Gastrocnemius medialis (tissue), 4 donors: ENCODE results near the gene ITIH5. TPM values are rescaled to one million over a fixed set of nuclear protein-coding genes. Genes with fewer than 3 reads are reported as not detected.

Source experiments
- ATAC-seq, 2 donors: fragments of 150-250 bp; one replicate each; pipeline ENCODE4 v1.9.1; 2016
- DNase-seq, 2 donors: peaks; one replicate each; pipeline ENCODE4 v3.0.0-alpha.2; 2019
- H3K27ac ChIP-seq, 4 donors: fragments of 200-600 bp; sonication (generic); 1 replicate in 1 of 4; 2 replicates in 3 of 4; pipeline ENCODE4 v1.5.1; 2016 to 2018; ENCODE audit warnings: mild to moderate bottlenecking in 2 of 4, moderate library complexity in 1 of 4
- H3K27me3 ChIP-seq, 3 donors: fragments of 200-600 bp; sonication (generic) in 2 of 3; 1 replicate in 1 of 3; 2 replicates in 2 of 3; pipeline versions ENCODE4 v1.5.1 to v1.6.0; 2016 to 2019; ENCODE audit warnings: mild to moderate bottlenecking in 1 of 3, moderate library complexity in 1 of 3
- H3K36me3 ChIP-seq, 2 donors: fragments of 200-600 bp; sonication (generic) in 1 of 2; one replicate each; pipeline ENCODE4 v1.5.1; 2017 to 2018
- H3K4me1 ChIP-seq, 2 donors: fragments of 200-600 bp; sonication (generic) in 1 of 2; one replicate each; pipeline ENCODE4 v1.5.1; 2016 to 2017; ENCODE audit warnings: mild to moderate bottlenecking in 2 of 2
- H3K4me3 ChIP-seq, 4 donors: fragments of 200-600 bp; sonication (generic) in 3 of 4; 1 replicate in 1 of 4; 2 replicates in 3 of 4; pipeline ENCODE4 v1.5.1; 2016 to 2019; ENCODE audit warnings: mild to moderate bottlenecking in 2 of 4
- H3K9me3 ChIP-seq, 3 donors: fragments of 200-600 bp; sonication (generic) in 2 of 3; 1 replicate in 1 of 3; 2 replicates in 2 of 3; pipeline ENCODE4 v1.5.1; 2016 to 2019
- POLR2A ChIP-seq, 2 donors: fragments of 450-650 bp; IDR thresholded peaks; one replicate each; pipeline ENCODE4 v1.6.1; 2017; ENCODE audit warnings: antibody characterized with exemption in 2 of 2, mild to moderate bottlenecking in 2 of 2, moderate library complexity in 2 of 2
- in situ Hi-C, 4 donors: fragments of 200-750 bp; cut with MboI; loops; one replicate each; pipeline versions ENCODE4 v1.15.0 to v1.8.0; 2017; ENCODE audit warnings: low sequenced_read_pairs in 4 of 4
- intact Hi-C: fragments of 100-400 bp; cut with DNase I; formaldehyde crosslinking; loops from one replicate; pipeline ENCODE4 v1.15.1; 2023; ENCODE audit warnings: low total_unique reads
- total RNA-seq, 4 donors: library from RNA; depleted of rRNA; stranded (reverse); fragments of >200 nt; gene quantifications; one replicate each; pipeline versions ENCODE4 v1.1.0 to v1.2.3, GENCODE V29; 2016
- TF ChIP-seq, protein P1 (sequence below), 5 experiments: fragments of 450-650 bp in 3 of 5; fragments of 200-600 bp in 2 of 5; sonication (generic) in 2 of 5; IDR thresholded peaks in 4 of 5; conservative IDR thresholded peaks in 1 of 5; 1 replicate in 4 of 5; 2 replicates in 1 of 5; pipeline ENCODE4 v1.5.1; 2016 to 2019; ENCODE audit warnings: antibody characterized with exemption in 5 of 5, mild to moderate bottlenecking in 3 of 5, moderate library complexity in 3 of 5

The ITIH5 gene
- total RNA-seq, 4 donors from 2014 or later, result 3.9 to 14.0 (median 6.9) TPM

DNA sequence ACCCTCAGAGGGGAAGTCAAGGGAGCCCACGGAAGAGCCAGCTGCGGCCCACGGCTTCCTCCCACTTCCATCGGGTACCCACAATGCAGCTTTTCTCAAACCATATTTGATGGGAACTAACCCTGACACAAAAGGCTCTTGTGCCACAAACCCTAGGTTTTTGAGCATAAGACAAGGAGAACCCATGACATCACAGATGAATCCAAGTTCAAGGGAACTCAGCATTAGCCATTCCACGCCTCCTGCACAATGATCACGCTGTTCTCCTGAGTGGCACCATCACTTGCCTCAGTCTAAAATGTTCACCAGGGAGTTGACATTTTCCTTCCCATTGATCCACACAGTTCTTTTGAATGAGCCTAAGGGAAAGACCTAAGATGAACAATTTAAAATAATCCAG, 70.4 kb downstream of the ITIH5 start:
- in situ Hi-C loops (no loop called here), intact Hi-C loops (no loop called here)
- no peaks in the 10 kb centered on the region for H3K4me1 ChIP-seq
- DNase-seq, result no peak
- no peak overlapping the region for H3K27ac ChIP-seq
- H3K27me3 ChIP-seq, result no peaks in the 10 kb centered on the region
- no peaks in the 10 kb centered on the region for H3K36me3 ChIP-seq
- H3K9me3 ChIP-seq, result no peaks in the 10 kb centered on the region
- H3K4me3 ChIP-seq, result no peak overlapping the region
- ATAC-seq, result no peak
- TF ChIP-seq POLR2A (IDR thresholded peaks at IDR 0.05), result no peak
- TF ChIP-seq, protein P1, sequence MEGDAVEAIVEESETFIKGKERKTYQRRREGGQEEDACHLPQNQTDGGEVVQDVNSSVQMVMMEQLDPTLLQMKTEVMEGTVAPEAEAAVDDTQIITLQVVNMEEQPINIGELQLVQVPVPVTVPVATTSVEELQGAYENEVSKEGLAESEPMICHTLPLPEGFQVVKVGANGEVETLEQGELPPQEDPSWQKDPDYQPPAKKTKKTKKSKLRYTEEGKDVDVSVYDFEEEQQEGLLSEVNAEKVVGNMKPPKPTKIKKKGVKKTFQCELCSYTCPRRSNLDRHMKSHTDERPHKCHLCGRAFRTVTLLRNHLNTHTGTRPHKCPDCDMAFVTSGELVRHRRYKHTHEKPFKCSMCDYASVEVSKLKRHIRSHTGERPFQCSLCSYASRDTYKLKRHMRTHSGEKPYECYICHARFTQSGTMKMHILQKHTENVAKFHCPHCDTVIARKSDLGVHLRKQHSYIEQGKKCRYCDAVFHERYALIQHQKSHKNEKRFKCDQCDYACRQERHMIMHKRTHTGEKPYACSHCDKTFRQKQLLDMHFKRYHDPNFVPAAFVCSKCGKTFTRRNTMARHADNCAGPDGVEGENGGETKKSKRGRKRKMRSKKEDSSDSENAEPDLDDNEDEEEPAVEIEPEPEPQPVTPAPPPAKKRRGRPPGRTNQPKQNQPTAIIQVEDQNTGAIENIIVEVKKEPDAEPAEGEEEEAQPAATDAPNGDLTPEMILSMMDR (IDR thresholded peaks at IDR 0.05 in 4 of 5, conservative IDR thresholded peaks at IDR 0.05 in 1 of 5), result no peak

DNA sequence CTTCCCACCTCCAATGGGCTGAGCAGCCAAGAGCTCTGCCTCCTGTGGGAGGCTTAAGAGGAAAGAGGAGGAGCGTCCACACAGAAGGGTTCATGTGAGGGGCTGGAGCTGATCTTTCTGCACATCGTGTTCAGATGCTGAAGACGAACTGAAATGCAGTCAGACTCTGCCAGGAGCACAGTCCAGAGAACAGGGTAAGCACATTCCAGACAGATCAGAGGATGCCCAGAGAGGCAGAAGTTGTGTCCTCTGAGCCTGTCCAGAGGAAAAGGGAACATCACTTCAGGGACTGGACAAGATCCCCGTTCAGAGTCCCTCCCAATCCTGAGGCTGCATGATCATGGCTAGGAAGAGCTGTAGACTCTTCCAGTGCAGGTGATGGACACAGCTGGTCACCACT, 72.9 kb downstream of the ITIH5 start:
- Histone ChIP-seq H3K9me3 (no peaks in the 10 kb centered on the region), H3K36me3 (no peaks in the 10 kb centered on the region), H3K4me3 (no peak overlapping the region), H3K27me3 (no peaks in the 10 kb centered on the region), H3K4me1 (no peaks in the 10 kb centered on the region), H3K27ac (no peak overlapping the region)
- in situ Hi-C loops (no loop called here), intact Hi-C loops (no loop called here)
- TF ChIP-seq POLR2A (IDR thresholded peaks at IDR 0.05), result no peak
- TF ChIP-seq, protein P1 (IDR thresholded peaks at IDR 0.05 in 4 of 5, conservative IDR thresholded peaks at IDR 0.05 in 1 of 5), result no peak
- no peak for ATAC-seq
- no peak for DNase-seq

DNA sequence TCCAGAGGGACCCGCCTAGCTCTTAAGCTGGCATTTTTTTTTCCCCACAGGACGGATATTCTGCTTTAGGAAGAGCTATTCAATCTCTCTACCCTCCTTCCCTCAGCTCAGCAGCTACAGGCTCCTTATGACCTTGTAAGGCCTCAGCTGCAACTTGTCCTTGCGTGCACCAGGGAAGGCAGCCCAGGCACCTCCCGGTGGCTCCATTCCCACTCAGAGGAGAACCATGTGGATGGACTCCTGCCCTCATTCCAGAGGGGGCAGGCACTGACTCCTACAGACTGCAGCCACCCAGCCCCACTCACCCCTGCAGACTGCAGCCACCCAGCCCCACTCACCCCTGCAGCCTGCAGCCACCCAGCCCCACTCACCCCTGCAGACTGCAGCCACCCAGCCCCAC, 73.7 kb downstream of the ITIH5 start:
- no peak for ATAC-seq
- in situ Hi-C loops, result no loop called here
- intact Hi-C loops, result no loop called here

DNA sequence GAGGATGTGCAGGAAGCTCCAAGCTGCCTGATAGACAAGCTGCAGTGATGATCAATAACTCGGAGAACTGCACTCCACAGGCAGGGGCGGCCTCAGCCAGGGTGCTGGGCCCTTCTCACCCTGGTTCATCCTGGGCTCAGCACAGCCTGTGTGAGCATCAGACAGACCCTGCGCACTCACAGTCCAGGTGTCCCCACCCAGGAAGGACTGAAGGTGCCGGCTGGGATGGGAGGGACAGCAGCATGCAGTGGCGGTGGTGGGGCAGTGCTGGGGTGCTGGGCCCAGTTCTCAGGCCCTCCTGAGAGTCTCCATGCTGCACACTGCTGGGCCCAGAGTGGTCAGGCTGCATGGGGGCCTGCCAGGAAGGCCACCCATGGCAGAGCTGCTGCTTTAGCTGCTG, 74.1 kb downstream of the ITIH5 start:
- in situ Hi-C loops, result no loop called here
- H3K27ac ChIP-seq, result no peak overlapping the region
- intact Hi-C loops, result no loop called here

More for the DNA sequence above, 73.7 kb downstream of the ITIH5 start:
- Histone ChIP-seq H3K4me3 (no peak overlapping the region), H3K36me3 (no peaks in the 10 kb centered on the region), H3K9me3 (no peaks in the 10 kb centered on the region), H3K27ac (no peak overlapping the region), H3K27me3 (no peaks in the 10 kb centered on the region), H3K4me1 (no peaks in the 10 kb centered on the region)
- DNase-seq, result no peak
- TF ChIP-seq POLR2A (IDR thresholded peaks at IDR 0.05), result no peak
- TF ChIP-seq, protein P1 (IDR thresholded peaks at IDR 0.05 in 4 of 5, conservative IDR thresholded peaks at IDR 0.05 in 1 of 5), result no peak

More for the DNA sequence above, 74.1 kb downstream of the ITIH5 start:
- no peak for TF ChIP-seq POLR2A (IDR thresholded peaks at IDR 0.05)
- TF ChIP-seq, protein P1 (IDR thresholded peaks at IDR 0.05 in 4 of 5, conservative IDR thresholded peaks at IDR 0.05 in 1 of 5), result no peak
- H3K36me3 ChIP-seq, result no peaks in the 10 kb centered on the region
- H3K4me1 ChIP-seq, result no peaks in the 10 kb centered on the region
- H3K9me3 ChIP-seq, result no peaks in the 10 kb centered on the region
- H3K27me3 ChIP-seq, result no peaks in the 10 kb centered on the region
- no peak for ATAC-seq
- no peak overlapping the region for H3K4me3 ChIP-seq
- no peak for DNase-seq
